Myocyte (in vitro differentiated cells): Measurements from ENCODE around the gene GALK2. TPM values are rescaled to one million over a fixed set of nuclear protein-coding genes. Genes with fewer than 3 reads are reported as not detected.
"Not testable (repeated sequence)": the region's sequence is repeated elsewhere in the genome, so short reads cannot be mapped to it uniquely, and the experiment has no call there.

Source experiments
- DNase-seq: peaks from one replicate; pipeline ENCODE4 v3.0.0-alpha.2; 2012; ENCODE audit warnings: low read depth
- total RNA-seq: library from RNA; depleted of rRNA; stranded (reverse); fragments of >200 nt; gene quantifications from 2 replicates; pipeline ENCODE4 v1.2.3, GENCODE V29; 2014

Gene GALK2
- total RNA-seq, 1 donor from 2014 or later = 34.6 TPM

- DNase-seq = no peak
Measured at GRCh38 chr15:49163678-49164077, 6.4 kb upstream of the GALK2 start.

- DNase-seq = no peak
Measured at GRCh38 chr15:49164865-49165264, 5.2 kb upstream of the GALK2 start.

GRCh38 chr15:49168016-49168415 lies 2.0 kb upstream of the GALK2 start:
- DNase-seq = no peak

- no peak for DNase-seq
Measured at GRCh38 chr15:49171790-49172189, 1.7 kb downstream of the GALK2 start.

- DNase-seq = no peak
Measured at GRCh38 chr15:49174902-49175301, 4.9 kb downstream of the GALK2 start.

- DNase-seq = not testable (repeated sequence)
Measured at GRCh38 chr15:49175582-49176397, 5.7 kb downstream of the GALK2 start.

GRCh38 chr15:49178497-49178896 lies 8.4 kb downstream of the GALK2 start:
- no peak for DNase-seq

- DNase-seq = no peak
Measured at GRCh38 chr15:49179433-49180190, 9.6 kb downstream of the GALK2 start.

GRCh38 chr15:49182128-49182527 lies 12.1 kb downstream of the GALK2 start:
- DNase-seq = no peak

GRCh38 chr15:49183741-49184140 lies 13.7 kb downstream of the GALK2 start:
- not testable (repeated sequence) for DNase-seq

GRCh38 chr15:49185473-49185872 lies 15.4 kb downstream of the GALK2 start:
- DNase-seq = no peak

- DNase-seq = no peak
Measured at GRCh38 chr15:49187549-49188245, 17.6 kb downstream of the GALK2 start.

GRCh38 chr15:49188933-49189332 lies 18.9 kb downstream of the GALK2 start:
- DNase-seq = no peak

GRCh38 chr15:49189631-49190030 lies 19.6 kb downstream of the GALK2 start:
- DNase-seq = no peak

GRCh38 chr15:49190586-49190985 lies 20.5 kb downstream of the GALK2 start:
- DNase-seq = no peak

GRCh38 chr15:49191892-49192291 lies 21.8 kb downstream of the GALK2 start:
- DNase-seq = no peak

- DNase-seq = no peak
Measured at GRCh38 chr15:49196856-49197255, 26.8 kb downstream of the GALK2 start.

GRCh38 chr15:49199666-49200065 lies 29.6 kb downstream of the GALK2 start:
- no peak for DNase-seq

GRCh38 chr15:49200347-49200746 lies 30.3 kb downstream of the GALK2 start:
- DNase-seq = no peak

- DNase-seq = not testable (repeated sequence)
Measured at GRCh38 chr15:49208102-49208501, 38.1 kb downstream of the GALK2 start.

- DNase-seq = no peak
Measured at GRCh38 chr15:49212897-49213296, 42.9 kb downstream of the GALK2 start.
